Measurements from ENCODE around the gene RIN3.
A peak's percentile ranks its signal among the peaks of the same experiment; 100 is the strongest.
"Not testable (repeated sequence)": the region's sequence is repeated elsewhere in the genome, so short reads cannot be mapped to it uniquely, and the experiment has no call there.

The RIN3 gene

DNA sequence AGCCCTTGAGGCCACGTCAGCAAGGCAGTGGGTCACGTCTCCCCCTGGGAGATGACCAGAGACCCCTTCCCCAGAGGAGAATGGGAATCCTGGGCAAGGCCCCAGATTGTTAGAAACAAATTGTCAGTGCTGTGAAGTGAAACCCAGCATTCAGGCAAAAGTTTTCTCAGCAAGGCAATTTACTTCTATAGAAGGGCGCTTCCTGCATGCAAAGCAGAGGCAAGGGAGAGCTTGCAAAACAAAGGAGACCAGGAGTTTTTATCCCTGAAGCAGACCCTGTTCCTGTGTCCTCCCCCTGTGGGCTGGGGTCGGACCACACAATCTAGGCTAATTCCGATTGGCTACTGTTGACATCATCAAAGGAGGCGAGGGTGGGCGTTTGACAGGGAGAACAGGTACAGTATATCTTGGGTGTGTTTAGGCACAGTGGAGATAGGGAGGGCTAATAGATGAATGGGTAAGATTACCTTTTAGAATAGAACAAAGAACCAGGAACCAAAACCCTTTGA, 114.2 kb downstream of the RIN3 start:
- DNase-seq (ENCODE audit: low read depth, low spot score) = no peak

DNA sequence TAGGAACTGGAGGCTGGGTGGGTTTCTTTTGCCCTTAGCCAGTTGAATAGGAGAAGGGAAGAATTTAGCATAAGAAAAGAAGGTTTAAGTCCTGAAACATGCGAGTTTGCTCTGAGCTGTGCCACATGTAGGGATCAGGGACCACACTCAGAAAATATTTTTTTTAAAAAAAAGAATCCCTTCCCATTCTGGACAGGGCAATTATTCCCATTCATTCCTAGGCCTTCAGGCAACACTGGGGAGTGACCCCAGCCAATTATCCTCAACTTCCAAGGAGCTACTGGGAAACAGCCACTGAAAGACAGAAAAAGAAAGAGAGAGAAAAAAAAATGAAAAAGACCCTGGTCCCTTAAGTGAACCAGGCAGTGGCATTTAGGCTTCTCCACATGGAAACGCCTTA, 115.1 kb downstream of the RIN3 start:
- DNase-seq (ENCODE audit: low read depth, low spot score) = no peak

DNA sequence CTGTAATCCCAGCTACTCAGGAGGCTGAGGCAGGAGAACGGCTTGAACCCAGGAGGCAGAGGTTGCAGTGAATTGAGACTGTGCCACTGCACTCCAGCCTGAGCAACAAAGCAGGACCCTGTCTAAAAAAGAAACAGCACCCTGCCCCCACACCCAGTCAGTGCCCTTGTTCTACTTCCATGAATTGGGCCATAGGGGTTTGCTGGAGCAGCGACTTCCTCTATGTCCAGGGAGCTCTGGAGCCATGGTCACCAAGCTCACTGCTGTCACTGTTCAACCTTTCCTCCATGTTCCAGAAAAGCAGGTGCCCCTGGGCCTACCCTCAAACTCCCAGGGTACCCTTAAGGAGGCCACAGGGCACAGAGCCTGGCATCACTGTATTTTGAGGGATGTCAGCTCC, 116.8 kb downstream of the RIN3 start:
- DNase-seq (ENCODE audit: low read depth, low spot score) = no peak

GRCh38 chr14:92631098-92631497, 117.5 kb downstream of the RIN3 start:
- DNase-seq (ENCODE audit: low read depth, low spot score) = no peak

DNA sequence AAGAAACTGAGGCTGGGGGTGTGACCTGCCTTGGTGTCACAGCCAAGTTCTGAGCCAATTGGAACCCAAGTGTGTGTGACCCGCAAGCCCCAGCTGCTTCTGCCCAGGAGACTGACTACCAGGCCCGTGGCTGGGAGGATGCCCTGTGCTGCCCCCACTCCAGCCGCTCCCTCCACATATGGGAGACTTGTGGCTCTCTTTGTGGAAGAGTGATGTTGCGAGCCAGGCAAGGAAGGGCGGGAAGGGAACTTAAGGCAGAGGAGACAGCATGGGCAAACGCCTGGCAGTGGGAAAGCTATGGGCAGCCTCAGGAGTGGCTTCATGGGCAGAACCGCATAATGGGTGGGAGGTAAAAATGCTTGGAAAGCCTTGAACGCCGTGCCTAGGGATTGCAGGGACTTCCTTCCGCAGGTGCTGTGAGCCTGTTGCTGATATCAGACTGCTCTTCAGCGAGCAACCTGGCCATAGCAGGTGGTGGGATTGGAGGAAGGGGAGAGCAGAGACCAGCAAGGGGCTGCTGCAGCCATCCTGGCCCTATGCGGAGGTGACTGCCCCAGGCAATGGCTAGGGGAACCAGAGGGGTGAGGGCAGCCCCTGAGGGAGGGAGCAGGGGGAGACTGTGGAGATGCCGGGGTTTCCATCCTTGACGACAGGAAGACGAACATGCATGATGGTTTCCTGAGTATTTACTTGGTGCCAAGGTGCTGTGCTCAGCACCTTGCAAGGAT, 119.1 kb downstream of the RIN3 start:
- no peak for DNase-seq (ENCODE audit: low read depth, low spot score)

DNA sequence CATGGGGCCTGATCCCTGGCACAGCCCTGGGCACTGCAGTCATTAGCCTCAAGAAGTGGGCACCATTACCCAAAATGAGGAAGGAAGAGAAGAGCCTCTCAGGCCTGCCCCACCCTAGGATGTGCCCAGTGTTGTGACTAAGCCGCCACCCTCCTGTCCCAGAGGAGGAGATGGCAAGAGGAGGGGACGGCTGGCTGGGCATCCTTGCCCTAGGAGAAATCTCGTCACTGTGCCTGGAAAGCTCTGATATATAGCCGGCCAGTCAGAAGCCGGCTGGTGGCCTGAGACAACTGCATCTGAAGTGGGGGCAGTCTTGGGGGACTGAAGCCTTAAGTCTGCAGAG, 119.7 kb downstream of the RIN3 start:
- DNase-seq (ENCODE audit: low read depth, low spot score) = no peak

DNA sequence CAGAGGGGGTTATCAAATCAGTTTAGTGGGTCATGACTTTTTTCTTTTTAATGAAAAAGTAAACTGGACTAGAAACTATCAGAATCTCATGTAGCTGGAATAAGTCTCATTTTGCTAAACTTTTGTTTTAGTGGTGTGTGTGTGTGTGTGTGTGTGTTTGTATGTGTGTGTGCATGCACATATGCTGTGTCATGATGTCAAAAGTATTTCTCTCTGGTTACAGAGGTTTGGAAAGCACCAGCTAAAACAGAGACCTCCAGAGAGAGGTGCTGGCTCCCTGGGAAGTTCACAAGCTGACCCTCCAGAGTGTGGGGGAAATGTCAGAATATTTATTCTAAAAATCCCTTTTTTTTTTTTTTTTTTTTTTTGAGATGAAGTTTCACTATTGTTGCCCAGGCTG, 120.1 kb downstream of the RIN3 start:
- DNase-seq (ENCODE audit: low read depth, low spot score) = no peak

DNA sequence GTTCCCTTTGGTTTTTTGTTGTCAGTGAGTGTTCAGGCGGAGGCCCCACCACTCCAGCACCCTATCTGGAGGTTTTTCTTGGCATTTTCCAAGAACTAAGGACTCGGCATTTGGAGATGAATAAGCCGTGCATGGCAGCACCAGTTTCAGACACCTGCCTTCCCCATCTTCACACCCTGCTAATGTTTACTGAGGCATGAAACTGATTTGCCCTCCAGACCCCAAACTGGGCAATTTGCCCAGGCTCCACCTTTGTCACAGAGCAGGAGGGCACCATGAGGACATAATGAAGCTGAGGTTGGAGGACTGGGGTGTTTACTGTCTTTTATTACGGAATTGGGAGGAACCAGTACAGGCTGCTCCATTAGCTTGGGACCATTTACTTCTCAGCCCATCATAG, 121.5 kb downstream of the RIN3 start:
- DNase-seq (ENCODE audit: low read depth, low spot score) = no peak

- DNase-seq (ENCODE audit: low read depth, low spot score) = no peak
These were observed 122.3 kb downstream of the RIN3 start for GRCh38 chr14:92635896-92636295.

- DNase-seq (ENCODE audit: low read depth, low spot score) = peak; percentile 29
These were observed 123.6 kb downstream of the RIN3 start for GRCh38 chr14:92637228-92637627.

GRCh38 chr14:92637864-92638263, 124.3 kb downstream of the RIN3 start:
- DNase-seq (ENCODE audit: low read depth, low spot score) = no peak

DNA sequence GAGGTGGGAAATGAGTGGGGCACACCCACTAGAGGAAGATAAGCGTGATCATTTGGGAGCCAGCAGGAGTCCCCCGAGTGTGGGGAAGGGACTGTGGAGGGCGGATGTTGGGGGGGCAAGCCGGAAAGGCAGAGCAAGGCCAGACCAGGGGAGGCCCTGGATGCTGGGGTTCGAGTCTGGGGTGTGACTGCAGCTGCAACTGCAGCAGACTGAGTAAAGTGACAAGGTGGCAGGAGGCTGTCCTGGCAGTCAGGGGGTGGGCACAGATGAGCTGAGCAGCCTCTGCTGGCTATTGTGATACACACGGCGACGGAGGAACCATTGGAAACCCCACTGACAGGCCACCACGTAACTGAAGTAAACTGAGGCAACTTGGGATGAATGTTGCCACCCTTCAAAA, 124.7 kb downstream of the RIN3 start:
- DNase-seq (ENCODE audit: low read depth, low spot score) = no peak

- no peak for DNase-seq (ENCODE audit: low read depth, low spot score)
These were observed 125.3 kb downstream of the RIN3 start for GRCh38 chr14:92638904-92639303.

DNA sequence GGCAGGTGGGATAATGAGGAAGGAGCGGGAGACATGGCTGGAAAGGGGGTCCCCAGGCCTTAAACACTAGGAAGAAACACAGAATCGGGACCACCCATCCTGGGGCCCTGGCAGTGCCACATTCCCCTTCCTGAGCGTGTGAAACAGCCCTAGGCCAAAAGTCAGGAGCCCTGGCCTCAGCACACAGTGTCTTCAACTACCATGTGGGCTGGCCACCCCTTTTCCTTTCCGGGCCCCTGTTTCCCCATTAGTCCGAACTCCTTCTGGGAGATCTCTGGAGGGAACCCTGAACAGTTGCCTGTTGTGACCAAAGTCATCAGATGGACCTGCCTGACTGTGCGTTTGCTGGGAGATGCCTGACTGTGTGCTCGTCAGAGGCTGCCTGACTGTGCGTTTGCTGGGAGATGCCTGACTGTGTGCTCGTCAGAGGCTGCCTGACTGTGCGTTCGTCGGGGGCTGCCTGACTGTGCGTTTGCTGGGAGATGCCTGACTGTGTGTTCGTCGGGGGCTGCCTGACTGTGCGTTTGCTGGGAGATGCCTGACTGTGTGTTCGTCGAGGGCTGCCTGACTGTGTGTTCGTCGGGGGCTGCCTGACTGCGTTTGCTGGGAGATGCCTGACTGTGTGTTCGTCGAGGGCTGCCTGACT, 126.0 kb downstream of the RIN3 start:
- not testable (repeated sequence) for DNase-seq (ENCODE audit: low read depth, low spot score)

- no peak for DNase-seq (ENCODE audit: low read depth, low spot score)
These were observed 127.7 kb downstream of the RIN3 start for GRCh38 chr14:92641306-92641705.

DNA sequence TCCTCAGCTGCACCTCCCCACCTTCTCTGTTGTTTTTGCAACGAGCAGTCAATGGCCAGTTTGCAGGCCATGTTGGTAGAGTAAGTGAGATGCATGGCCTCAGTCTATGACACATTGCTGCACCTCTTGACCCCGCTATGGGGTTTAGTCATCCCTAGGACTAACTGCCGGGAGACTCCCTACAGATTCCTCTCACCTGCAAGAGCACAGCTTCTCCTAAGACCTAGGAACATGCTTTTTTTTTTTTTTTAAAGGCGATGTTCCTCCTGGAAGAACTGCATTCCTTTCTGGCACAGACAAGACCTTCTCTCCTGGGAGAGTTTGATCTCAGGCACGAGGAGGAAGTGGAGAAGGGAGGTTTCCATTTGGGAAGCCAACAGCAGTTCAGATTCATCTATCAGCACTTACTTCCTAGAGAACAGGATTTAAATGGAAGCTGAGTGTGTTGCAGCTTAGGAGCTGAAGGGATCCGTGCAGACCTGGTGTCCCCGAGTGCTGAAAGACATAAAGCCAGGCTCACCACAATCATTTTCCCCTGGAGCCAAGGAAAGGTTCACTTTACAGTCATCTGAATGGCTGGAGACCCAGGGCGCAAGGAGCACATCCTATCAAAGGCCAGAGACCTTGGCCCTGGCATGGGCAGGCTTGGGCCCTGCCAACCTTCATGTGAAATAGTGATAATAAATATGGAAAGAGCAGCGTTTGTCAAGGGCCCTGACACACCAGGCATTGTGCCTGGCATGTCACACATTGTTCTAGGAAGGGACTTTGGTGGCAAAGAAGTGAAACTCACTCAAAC, 130.8 kb downstream of the RIN3 start:
- DNase-seq (ENCODE audit: low read depth, low spot score) = no peak

DNA sequence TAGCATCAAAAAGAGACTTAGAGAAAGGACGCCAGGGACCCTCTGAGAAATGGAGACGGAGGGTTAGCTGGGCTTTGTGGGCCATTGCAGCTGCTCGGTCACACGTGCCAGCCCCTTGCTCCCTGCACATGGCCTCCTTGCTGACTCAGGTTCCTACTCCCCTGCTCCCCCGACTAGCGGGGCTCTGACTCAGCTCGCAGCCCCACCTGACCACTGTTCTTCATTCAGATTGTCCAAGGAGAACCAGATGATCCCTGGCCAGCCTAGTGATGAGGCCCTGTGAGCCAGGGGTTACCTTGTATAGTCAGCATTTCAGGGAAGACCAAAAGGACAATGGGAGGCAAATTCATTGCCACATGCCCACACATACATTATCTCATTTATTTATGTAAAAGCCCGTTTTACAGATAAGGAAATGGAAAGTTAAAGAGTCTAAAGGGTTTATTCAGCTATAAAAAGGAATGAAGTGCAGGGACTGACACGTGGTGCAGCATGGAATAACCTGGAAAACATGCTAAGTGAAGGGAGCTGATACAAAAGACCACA, 131.5 kb downstream of the RIN3 start:
- DNase-seq (ENCODE audit: low read depth, low spot score) = no peak

DNA sequence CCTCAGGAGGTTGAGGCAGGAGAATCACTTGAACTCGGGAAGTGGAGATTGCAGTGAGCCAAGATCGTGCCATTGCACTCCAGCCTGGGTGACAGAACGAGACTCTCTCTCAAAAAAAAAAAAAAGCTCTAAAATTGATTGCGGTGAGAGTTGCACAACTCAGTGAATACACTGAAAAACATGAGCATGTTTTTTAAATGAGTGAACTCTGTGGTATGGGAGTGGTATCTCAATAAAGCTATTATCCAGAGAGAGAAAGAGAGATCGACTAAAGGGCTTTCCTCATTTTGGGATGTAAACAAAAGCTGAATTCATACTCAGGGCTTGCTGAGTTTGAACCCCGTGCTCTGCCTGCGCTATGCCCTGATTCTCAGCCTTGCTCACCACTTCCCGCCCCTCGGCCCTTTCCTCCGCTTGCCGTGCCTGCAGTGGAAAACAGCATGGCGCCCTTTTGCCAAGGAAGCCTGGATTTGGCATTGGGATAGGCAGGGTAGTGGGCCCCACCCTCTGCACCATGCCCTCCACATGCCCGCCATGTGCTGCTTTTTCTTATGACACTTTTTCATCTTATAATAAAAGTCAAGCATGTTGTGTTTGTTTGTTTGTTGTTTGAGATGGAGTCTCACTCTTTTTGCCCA, 132.4 kb downstream of the RIN3 start:
- no peak for DNase-seq (ENCODE audit: low read depth, low spot score)

GRCh38 chr14:92646952-92647796, 133.6 kb downstream of the RIN3 start:
- DNase-seq (ENCODE audit: low read depth, low spot score) = peak; percentile 68

DNA sequence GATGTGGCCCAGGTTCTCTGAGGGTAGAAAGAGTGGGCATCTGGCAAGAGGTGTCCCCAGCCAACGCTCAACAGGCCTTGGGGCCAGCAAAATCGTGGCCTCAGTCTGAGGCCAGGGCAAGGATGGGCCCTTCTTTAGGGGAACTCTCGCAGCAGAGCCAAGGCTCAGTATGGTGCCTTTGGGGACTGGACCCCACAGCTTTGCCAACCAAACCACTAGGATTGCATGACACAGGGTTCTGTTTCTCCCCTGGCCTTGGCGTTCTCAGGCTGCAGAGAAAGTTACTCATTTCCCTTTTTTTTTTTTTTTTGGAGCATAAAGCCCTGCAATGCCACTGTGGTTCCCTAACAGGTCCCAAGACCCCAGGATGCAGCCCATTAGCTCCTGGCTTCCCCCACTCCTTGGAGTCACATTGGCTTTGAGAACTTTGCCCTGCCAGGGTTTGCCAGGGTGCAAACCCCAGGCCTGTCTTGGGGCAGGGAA, 134.3 kb downstream of the RIN3 start:
- DNase-seq (ENCODE audit: low read depth, low spot score) = peak; percentile 28

- no peak for DNase-seq (ENCODE audit: low read depth, low spot score)
These were observed 135.5 kb downstream of the RIN3 start for GRCh38 chr14:92649066-92649465.
